ENCODE measurements around the gene HEPACAM.
A peak's percentile ranks its signal among the peaks of the same experiment; 100 is the strongest.
"Not testable (repeated sequence)": the region's sequence is repeated elsewhere in the genome, so short reads cannot be mapped to it uniquely, and the experiment has no call there.

The HEPACAM gene, protein sequence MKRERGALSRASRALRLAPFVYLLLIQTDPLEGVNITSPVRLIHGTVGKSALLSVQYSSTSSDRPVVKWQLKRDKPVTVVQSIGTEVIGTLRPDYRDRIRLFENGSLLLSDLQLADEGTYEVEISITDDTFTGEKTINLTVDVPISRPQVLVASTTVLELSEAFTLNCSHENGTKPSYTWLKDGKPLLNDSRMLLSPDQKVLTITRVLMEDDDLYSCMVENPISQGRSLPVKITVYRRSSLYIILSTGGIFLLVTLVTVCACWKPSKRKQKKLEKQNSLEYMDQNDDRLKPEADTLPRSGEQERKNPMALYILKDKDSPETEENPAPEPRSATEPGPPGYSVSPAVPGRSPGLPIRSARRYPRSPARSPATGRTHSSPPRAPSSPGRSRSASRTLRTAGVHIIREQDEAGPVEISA

DNA sequence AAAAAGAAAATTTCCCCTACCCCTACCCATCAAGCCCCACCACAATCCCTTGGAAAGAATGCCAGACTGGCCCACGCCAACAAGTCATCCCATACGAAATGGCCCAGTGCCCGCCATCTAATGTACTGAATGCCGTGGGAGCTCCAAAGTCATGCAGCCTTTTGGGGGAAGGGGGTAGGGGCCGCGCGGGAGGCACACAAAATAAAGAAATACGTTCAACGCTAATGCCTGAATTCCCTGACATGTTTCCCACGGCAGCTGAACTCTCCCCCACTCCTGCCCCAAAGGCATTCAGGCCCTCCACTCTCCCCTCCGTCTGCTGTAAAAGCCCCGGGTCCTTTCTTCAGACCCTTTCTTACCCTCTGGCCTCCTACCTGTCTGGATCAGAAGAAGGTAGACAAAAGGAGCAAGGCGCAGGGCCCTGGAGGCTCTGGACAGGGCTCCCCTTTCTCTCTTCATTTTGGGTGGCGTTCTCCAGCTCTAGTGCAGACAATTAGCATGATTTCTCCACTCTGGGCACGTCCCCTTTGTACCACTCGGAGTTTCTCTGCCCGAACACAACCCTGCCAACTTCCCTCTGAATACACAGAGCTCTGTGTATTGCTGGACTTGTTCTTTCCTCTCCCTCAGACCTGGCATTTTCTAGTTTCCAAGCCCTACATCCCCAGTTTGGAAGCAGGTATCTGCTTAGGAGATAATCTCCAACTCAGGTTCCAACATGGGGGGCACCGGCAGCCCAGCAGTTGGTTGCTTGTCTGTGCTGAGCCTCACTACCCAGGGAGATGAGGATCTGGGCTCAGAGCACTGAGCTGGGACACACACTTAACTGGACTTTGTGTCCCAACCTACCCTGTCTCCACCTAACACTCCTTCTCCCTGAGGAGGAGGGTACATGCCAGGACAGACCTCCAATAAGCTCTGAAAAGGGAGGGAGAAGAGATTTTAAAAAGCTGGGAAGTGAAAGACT is at the start of gene HEPACAM:
TSS of gene HEPACAM (minus strand) at position 500 of the 967 bp plus-strand sequence. CDS start at position 459, 41 bp downstream.
- no peak for DNase-seq (ENCODE audit: low read depth in 2 of 2)

GRCh38 chr11:124984512-124984854 is 48.6 kb upstream of the HEPACAM start:
- no peak for DNase-seq (ENCODE audit: low read depth in 2 of 2)

GRCh38 chr11:124983674-124984511 is 48.0 kb upstream of the HEPACAM start:
- no peak for DNase-seq (ENCODE audit: low read depth in 2 of 2)

GRCh38 chr11:124982043-124982442 is 46.2 kb upstream of the HEPACAM start:
- DNase-seq (ENCODE audit: low read depth in 2 of 2): no peak

GRCh38 chr11:124978316-124978715 is 42.5 kb upstream of the HEPACAM start:
- no peak for DNase-seq (ENCODE audit: low read depth in 2 of 2)

- no peak for DNase-seq (ENCODE audit: low read depth in 2 of 2)
Measured at GRCh38 chr11:124977006-124977405, 41.2 kb upstream of the HEPACAM start.

- no peak for DNase-seq (ENCODE audit: low read depth in 2 of 2)
Measured at GRCh38 chr11:124976531-124976930, 40.7 kb upstream of the HEPACAM start.

DNA sequence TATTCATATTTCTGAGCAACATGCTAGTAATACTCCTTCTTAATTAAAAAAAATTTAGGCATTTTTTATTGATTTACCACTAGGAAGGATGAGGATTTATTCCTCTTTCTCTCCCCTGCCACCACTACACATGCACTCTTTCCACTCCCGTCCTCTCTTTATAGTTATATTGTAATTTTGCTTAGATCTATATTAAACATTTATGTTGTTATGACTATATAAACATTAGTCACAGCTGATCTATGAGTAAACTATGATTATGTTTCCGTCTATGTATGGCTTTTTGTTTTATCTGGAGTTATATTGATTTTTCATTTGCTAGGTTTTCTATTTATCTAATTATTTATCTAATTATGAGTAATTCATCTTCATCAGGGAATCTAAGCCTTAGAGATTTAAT is 36.0 kb upstream of the HEPACAM start:
- no peak for DNase-seq (ENCODE audit: low read depth in 2 of 2)

- DNase-seq (ENCODE audit: low read depth in 2 of 2): no peak
Measured at GRCh38 chr11:124970925-124971324, 35.1 kb upstream of the HEPACAM start.

DNA sequence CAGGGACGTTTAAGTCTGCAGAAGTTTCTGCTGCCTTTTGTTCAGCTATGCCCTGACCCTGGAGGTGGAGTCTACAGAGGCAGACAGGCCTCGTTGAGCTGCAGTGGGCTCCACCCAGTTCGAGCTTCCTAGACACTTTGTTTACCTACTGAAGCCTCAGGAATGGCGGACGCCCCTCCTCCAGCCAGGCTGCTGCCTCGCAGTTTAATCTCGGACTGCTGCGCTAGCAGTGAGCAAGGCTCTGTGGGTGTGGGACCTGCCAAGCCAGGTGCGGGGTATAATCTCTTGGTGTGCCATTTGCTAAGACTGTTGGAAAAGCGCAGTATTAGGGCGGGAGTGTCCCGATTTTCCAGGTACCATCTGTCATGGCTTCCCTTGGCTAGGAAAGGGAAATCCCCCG is 32.4 kb upstream of the HEPACAM start:
- DNase-seq (ENCODE audit: low read depth in 2 of 2): not testable (repeated sequence)

DNA sequence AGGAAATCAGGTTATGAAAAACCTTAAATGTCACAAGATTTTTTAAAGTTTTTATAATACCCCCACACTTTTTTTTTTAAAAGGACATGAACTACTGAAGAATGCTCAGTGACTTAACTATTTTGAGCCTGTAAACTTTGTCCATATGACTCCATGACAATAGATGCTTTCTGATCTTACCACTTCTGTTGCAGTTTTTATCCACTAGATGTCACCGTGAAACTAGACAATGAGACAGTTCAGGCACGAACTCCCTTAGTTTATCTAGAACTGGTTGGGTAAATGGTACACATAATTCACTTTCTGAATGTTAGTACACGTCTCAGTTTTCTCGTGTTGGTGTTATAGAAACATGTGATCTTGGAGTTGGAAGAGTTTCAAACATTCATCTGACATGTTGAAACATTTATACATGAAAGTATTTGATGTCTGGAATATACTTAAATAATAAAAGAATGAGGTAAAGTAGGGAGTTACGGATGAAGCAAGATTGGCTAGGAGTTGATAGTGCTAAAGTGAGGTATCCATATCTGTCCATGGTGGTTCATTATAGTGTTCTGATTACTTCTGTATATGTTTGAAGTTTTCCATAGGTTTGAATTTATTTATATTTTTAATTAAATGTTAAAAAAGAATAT is 26.2 kb upstream of the HEPACAM start:
- DNase-seq (ENCODE audit: low read depth in 2 of 2): no peak

DNA sequence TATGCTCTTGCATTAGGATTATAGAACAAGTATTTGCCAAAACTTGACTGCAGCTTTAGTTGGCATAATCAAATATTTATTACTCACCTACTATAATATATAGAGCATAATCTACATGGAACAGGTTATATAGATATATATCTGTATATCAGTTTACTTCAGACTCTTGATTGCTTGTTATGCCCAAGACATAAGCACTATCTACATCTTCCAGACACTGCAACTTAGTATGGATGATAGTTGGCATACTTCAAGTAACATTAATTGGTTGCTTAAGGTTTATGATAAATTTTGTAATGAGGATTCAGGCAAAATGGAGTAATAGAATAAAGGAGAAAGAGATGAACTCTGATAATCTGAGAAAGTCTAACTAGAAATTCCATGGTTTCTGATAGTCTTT is 19.2 kb upstream of the HEPACAM start:
- no peak for DNase-seq (ENCODE audit: low read depth in 2 of 2)

GRCh38 chr11:124954590-124954955 is 18.7 kb upstream of the HEPACAM start:
- DNase-seq (ENCODE audit: low read depth in 2 of 2): no peak

DNA sequence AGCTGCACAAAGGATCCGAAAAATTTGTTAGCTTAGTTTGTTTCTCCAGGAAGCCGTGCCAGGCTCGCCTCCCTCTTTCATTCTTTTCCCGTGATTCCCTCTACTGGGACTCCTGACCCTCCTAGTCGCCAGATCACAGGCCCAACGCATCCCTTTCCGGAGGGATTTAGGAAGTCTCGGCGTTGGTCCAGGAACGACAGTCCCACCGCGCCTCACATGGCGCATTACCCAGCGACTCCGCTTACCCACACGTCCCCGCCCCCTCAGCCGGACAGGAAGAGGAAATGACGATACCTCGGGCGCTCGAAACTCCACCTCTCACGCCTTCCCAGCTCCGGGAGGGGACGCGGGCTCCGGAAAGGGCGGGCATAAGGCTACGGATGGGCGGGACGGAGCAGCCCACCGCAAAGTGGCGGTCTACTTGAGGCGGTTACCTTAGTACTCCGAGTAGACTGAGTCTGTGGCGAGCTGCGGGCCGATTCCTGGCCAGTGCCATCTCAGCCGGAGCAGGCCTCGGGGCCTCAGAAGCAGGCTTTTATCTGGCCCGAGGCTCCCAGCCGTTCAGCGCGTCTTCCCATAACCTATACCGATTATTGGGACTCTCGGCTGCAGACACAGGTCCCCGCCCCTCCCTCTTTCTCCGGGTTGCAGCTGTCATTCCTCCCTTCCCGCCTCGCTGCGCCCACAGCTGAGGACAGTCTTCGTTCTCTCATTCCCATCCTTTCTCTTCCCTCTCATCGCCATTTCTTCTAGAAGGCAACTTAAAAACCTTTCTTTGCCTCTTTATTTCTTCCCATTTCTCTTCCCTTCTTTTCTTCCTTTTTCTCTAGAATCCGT is 18.1 kb upstream of the HEPACAM start, which contains the start of gene CCDC15:
TSS of gene CCDC15 (plus strand) at position 450 of the 837 bp plus-strand sequence. CDS start 531 bp downstream, outside the sequence.
- DNase-seq (ENCODE audit: low read depth in 2 of 2): peak; percentile 92 to 93

GRCh38 chr11:124951341-124951740 is 15.5 kb upstream of the HEPACAM start:
- no peak for DNase-seq (ENCODE audit: low read depth in 2 of 2)

DNA sequence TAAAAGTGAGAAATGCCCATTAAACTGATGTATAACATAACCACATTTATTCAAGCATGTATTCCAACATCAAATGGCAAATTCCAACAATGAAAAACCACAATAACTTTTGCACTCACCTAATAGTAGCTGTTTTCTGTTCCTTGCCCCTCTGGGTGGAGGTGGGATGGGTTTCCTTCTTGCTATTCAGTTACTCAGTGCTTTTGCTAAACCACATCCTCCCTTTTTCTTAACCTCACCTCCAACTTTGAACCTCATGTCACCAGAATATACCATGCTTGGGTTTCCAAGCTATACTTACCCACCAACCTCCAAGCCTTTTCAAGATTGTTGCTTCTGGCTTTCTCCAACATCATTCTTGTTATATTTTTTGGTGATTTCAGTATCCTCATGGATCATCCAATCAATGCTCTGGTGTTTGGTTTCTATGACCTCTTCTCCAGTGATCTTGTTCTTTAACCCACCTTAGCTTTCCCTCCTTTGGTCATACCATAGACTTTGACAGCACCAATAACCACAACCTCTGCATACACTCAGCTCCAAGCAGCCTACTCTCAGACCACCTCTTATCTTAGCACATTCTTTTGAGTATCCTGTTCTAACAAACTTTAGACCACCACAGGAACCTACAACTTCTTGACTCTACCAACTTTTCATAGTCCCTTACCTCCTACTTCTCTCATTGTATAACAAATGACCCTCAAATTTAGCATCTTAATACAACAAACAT is 14.9 kb upstream of the HEPACAM start:
- no peak for DNase-seq (ENCODE audit: low read depth in 2 of 2)

- no peak for DNase-seq (ENCODE audit: low read depth in 2 of 2)
Measured at GRCh38 chr11:124946735-124947141, 10.9 kb upstream of the HEPACAM start.

- DNase-seq (ENCODE audit: low read depth in 2 of 2): no peak
Measured at GRCh38 chr11:124945826-124946225, 10.0 kb upstream of the HEPACAM start.

GRCh38 chr11:124944565-124944964 is 8.7 kb upstream of the HEPACAM start:
- DNase-seq (ENCODE audit: low read depth in 2 of 2): no peak

DNA sequence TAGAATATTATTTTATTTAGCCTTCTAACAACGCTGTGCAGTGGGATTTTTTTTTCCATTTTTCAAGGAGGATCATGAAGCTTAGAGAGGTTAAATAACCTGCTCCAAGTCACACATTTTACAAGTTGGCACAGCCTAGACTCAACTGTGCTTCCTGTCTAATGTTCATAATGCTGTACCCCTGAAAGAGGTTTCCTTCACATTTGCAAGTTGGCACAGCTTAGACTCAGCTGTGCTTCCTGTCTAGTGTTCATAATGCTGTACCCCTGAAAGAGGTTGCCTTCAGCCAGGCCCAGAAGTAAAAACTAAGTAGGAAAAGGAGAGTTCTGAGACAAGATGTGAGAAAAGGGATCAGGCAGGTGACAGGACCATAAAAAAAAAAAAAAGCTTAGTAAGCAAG is 7.9 kb upstream of the HEPACAM start:
- DNase-seq (ENCODE audit: low read depth in 2 of 2): no peak
